22Rv1 (cell line): ENCODE data around the gene PTGES2.

Source experiments
- ZFX ChIP-seq: fragments of 450-650 bp; IDR thresholded peaks from 2 replicates; pipeline ENCODE4 v1.6.1; 2017; ENCODE audit warnings: antibody characterized with exemption, borderline replicate concordance
- TF ChIP-seq, protein P1 (sequence below): fragments of 450-650 bp; IDR thresholded peaks from 2 replicates; pipeline ENCODE4 v1.5.1; 2017; ENCODE audit warnings: mild to moderate bottlenecking

DNA sequence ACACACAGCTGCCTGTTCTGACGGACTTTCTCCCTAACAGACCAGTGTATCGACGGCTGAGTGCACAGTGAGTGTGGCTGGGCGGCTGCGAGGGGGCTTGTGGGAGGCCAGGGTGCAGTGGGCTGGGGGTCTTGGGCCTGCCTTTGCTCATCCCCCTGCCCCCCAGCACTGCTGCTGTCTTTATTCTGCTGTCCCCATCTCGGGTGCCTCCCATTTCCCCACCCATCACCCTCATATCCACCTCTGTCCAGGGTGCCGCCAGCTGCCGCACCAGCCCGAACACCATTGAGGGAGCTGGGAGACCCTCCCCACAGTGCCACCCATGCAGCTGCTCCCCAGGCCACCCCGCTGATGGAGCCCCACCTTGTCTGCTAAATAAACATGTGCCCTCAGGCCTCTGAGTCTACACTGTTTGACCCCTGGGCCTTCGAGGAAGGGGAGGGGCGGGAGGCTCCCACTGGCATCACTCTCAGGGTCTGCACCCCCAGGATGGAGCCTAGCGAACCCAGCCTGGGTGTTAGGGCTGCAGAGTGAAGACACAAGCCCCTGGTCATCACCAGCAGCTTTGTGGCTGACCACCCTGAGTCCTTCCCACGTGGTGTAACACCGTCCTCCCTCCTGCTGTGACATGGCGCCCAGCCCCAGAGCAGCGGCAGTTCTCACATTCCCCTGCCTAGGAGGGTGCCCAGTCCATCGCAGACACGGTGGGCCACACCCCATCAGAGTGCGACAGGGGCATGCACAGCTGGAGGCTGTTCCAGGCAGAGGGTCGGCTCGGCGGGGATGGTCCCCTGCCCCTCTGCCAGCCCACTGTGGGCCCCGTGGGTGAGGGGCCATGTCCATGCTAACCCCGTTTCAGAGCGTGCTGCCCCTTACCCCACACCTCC lies 25.8 kb upstream of the PTGES2 start:
- TF ChIP-seq, protein P1, sequence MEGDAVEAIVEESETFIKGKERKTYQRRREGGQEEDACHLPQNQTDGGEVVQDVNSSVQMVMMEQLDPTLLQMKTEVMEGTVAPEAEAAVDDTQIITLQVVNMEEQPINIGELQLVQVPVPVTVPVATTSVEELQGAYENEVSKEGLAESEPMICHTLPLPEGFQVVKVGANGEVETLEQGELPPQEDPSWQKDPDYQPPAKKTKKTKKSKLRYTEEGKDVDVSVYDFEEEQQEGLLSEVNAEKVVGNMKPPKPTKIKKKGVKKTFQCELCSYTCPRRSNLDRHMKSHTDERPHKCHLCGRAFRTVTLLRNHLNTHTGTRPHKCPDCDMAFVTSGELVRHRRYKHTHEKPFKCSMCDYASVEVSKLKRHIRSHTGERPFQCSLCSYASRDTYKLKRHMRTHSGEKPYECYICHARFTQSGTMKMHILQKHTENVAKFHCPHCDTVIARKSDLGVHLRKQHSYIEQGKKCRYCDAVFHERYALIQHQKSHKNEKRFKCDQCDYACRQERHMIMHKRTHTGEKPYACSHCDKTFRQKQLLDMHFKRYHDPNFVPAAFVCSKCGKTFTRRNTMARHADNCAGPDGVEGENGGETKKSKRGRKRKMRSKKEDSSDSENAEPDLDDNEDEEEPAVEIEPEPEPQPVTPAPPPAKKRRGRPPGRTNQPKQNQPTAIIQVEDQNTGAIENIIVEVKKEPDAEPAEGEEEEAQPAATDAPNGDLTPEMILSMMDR = no peak
- no peak for TF ChIP-seq ZFX
